Globus pallidus (tissue), 1 donor: ENCODE data around the gene ARL16.
"Not testable (repeated sequence)": the region's sequence is repeated elsewhere in the genome, so short reads cannot be mapped to it uniquely, and the experiment has no call there.

Source experiments
- DNase-seq: peaks from one replicate; pipeline ENCODE4 v3.0.0-alpha.2; 2015; ENCODE audit warnings: low spot score

ARL16 gene

GRCh38 chr17:81695211-81695610, 11.6 kb upstream of the ARL16 start:
- DNase-seq = no peak

- no peak for DNase-seq
Measured at GRCh38 chr17:81694810-81695209, 11.2 kb upstream of the ARL16 start.

GRCh38 chr17:81693509-81694210, 10.1 kb upstream of the ARL16 start:
- no peak for DNase-seq

- no peak for DNase-seq
Measured at GRCh38 chr17:81691608-81692007, 8.0 kb upstream of the ARL16 start.

- DNase-seq = no peak
Measured at GRCh38 chr17:81691196-81691595, 7.6 kb upstream of the ARL16 start.

GRCh38 chr17:81690549-81690948, 7.0 kb upstream of the ARL16 start:
- no peak for DNase-seq

- DNase-seq = no peak
Measured at GRCh38 chr17:81690066-81690465, 6.5 kb upstream of the ARL16 start.

GRCh38 chr17:81688616-81689015, 5.0 kb upstream of the ARL16 start:
- DNase-seq = no peak

- DNase-seq = no peak
Measured at GRCh38 chr17:81687770-81688541, 4.4 kb upstream of the ARL16 start.

GRCh38 chr17:81686614-81687013, 3.0 kb upstream of the ARL16 start:
- DNase-seq = no peak

- no peak for DNase-seq
Measured at GRCh38 chr17:81685108-81685507, 1.5 kb upstream of the ARL16 start.

GRCh38 chr17:81684442-81684911, 880 bp upstream of the ARL16 start:
- no peak for DNase-seq

GRCh38 chr17:81683208-81683583, 401 bp downstream of the ARL16 start:
- no peak for DNase-seq

- DNase-seq = no peak
Measured at GRCh38 chr17:81682565-81683207, 911 bp downstream of the ARL16 start.

- DNase-seq = no peak
Measured at GRCh38 chr17:81681672-81682071, 1.9 kb downstream of the ARL16 start.

GRCh38 chr17:81680150-81680549, 3.4 kb downstream of the ARL16 start:
- DNase-seq = no peak

- DNase-seq = no peak
Measured at GRCh38 chr17:81676906-81677305, 6.7 kb downstream of the ARL16 start.

GRCh38 chr17:81675515-81676221, 7.9 kb downstream of the ARL16 start:
- not testable (repeated sequence) for DNase-seq

GRCh38 chr17:81673561-81674258, 9.9 kb downstream of the ARL16 start:
- no peak for DNase-seq

GRCh38 chr17:81672954-81673353, 10.6 kb downstream of the ARL16 start:
- DNase-seq = no peak

GRCh38 chr17:81672504-81672903, 11.1 kb downstream of the ARL16 start:
- DNase-seq = no peak

- no peak for DNase-seq
Measured at GRCh38 chr17:81667754-81668153, 15.8 kb downstream of the ARL16 start.
